Activated CD4-positive, alpha-beta T cell treated with anti-CD3 and anti-CD28 coated beads for 24 hours (primary cell): ENCODE measurements around the gene MAP2K5.
A peak's percentile ranks its signal among the peaks of the same experiment; 100 is the strongest.

Experiments used
- DNase-seq, 2 donors: peaks; one replicate each; pipeline ENCODE4 v3.0.0-alpha.2; 2020; ENCODE audit warnings: low read depth in 2 of 2

Gene MAP2K5

DNA sequence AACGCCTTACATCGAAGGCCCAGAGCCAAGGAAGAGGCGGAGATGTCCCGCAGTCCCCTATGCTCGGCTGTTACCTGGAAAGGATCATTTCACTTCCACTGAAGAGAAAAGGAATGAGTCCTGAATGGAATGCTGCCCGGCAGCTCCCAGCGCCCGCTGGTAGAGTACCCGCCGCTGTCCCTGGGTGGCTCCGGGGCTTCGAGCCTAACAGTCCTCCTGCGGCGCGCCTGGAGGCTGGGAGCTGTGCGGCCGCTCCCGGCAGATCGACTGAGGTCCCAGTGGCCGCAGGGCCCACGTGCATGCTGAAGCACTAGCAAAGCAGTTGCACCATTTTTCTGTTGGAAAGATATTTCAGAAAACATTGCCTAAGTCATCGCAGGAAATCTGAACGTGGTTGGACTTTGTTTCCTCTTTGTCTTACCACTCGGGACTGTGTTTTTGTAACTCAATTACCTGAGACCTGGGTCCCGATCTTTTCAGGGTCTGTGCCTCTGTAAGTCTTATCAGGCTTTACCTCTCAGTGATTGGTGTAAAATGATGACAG, 296.4 kb downstream of the MAP2K5 start:
- no peak for DNase-seq

- no peak for DNase-seq
These were observed 297.0 kb downstream of the MAP2K5 start for GRCh38 chr15:67839499-67839928.

- peak; percentile 90 to 91 for DNase-seq
These were observed 297.6 kb downstream of the MAP2K5 start, which contains the start of gene RNU6-1 for GRCh38 chr15:67839929-67840748. TSS of gene RNU6-1 (minus strand) at chr15:67840045.

GRCh38 chr15:67840749-67841512, 298.4 kb downstream of the MAP2K5 start:
- DNase-seq: no peak

- no peak for DNase-seq
These were observed 298.9 kb downstream of the MAP2K5 start for GRCh38 chr15:67841513-67841762.

DNA sequence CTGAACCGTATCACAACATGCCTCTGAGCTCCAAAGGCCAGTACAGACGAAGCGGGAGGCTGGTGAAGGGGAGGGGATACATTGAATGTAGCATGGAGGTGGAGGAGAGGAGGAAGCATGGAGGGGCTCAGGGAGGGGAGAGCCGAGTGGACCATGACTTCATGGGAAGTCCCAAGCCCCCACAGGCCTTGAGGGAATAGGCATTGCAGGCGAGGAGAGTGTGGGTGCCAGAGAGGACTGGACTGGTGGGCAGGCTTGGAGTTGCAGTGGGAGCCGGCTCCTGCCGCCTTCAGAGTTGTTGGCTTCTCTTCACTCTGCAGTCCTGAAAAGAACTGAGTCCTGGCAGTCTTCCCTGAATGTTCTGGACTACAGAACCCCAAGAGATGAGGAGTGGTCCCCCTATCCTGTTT, 300.6 kb downstream of the MAP2K5 start:
- DNase-seq: no peak

DNA sequence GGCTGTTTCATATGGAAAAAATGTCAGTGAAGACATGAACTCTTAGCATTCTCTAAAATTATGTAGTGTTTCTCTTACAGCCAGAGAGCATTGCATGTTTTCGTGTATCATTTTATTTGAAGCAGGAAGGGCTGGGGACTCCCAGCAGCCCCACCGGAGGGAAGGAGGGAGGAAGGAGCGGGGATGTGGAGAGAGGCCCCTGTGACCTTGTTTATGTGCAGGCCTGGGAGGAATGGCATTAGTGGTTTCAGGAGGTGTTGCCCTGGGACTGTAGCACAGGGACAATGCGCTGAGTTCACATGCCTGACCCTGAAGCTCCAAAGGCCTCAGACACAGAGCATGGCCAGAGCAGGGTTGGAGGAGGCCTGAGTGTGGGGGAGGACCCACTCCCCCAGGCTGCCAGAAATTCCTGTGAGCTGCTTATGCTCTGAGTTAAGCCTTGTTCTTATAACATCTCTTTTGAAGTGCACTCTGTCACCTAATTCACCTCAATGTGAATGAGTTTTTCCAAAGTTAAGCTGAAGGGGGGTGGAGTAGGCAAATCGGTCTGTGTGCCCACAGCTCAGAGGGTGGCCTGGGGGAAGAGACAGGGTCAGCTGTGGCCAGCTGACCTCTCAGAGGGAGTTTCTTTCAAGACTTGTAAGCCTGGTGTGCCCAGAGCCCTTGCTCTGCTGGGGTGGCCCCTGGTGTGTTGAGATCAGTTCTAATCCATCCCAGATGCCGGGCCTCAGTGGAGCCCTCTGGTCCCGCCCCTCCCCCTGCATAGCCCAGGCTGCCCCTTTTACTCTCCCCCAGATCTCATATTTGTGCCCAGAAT, 301.3 kb downstream of the MAP2K5 start:
- no peak for DNase-seq

GRCh38 chr15:67845974-67846373, 303.5 kb downstream of the MAP2K5 start:
- DNase-seq: no peak

DNA sequence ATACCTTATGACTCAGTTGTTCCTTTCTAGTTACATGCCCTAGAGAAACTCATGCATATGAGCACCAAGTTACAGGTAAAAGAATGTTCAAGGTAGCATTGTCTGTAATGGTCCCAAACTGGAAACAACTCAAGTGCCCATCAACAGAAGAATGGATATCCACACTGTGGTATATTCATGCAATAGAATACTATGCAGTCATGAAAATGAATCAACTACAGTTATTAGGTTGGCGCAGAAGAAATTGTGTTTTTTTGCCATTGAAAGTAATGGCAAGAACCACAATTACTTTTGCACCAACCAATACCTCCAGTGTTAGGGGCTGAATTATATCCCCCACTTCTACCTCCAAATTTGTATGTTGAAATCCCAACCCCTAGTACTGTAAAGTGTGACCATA, 307.0 kb downstream of the MAP2K5 start:
- no peak for DNase-seq

GRCh38 chr15:67850336-67850735, 307.8 kb downstream of the MAP2K5 start:
- DNase-seq: no peak

GRCh38 chr15:67850994-67851571, 308.6 kb downstream of the MAP2K5 start:
- DNase-seq: no peak

DNA sequence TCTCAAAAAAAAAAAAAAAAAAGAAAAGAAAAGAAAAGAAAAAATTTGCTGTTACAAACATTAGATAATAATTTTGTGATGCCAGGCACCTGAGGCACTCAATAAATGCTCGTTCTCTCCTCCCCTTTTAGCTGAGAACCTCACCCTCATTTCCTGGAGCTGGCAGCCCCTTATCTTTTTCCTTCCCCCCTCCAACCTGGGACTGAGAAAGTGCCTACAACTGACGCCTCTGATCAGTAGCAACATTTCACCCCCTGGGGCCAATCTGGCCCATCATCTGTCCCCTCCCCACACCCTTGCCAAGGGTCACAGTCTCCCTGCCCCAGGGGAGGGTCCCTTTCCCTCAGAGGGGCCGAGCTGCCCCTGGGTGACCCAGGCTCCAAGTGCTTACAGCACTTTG, 309.9 kb downstream of the MAP2K5 start:
- no peak for DNase-seq

- DNase-seq: no peak
These were observed 311.0 kb downstream of the MAP2K5 start for GRCh38 chr15:67853454-67853853.

DNA sequence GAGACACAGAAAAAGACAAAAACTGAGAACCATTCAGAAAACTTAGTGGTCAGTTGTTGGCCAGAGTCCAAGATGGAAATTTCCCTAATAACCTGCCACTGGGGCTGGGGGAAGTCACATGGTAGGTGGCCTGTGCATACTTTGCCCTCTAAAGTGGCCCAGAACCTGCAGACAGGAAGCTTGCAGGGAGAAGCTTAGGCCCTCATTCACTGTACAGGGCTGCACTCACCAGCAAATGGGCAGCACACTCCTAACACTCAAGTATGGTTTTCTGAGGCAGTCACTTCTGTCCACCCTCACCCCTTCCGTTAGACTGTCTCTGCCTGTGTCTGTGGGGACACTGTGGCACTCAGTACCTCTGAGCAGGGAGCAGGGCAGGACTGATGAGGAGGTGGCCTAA, 311.9 kb downstream of the MAP2K5 start:
- DNase-seq: no peak

- no peak for DNase-seq
These were observed 313.3 kb downstream of the MAP2K5 start for GRCh38 chr15:67855842-67856241.
